Dermis blood vessel endothelial cell (primary cell): ENCODE data around the gene OR8A1. TPM values are rescaled to one million over a fixed set of nuclear protein-coding genes. Genes with fewer than 3 reads are reported as not detected.
"Not testable (repeated sequence)": the region's sequence is repeated elsewhere in the genome, so short reads cannot be mapped to it uniquely, and the experiment has no call there.

Source experiments
- DNase-seq: peaks from one replicate; pipeline ENCODE4 v3.0.0; 2010
- total RNA-seq: library from RNA; depleted of rRNA; stranded (reverse); fragments of >200 nt; gene quantifications from 2 replicates; pipeline ENCODE4 v1.2.3, GENCODE V29; 2014

Gene OR8A1
- total RNA-seq, 1 donor from 2014 or later, result not detected

GRCh38 chr11:124597626-124598025, 27.8 kb downstream of the OR8A1 start:
- no peak for DNase-seq

GRCh38 chr11:124600621-124601320, 31.0 kb downstream of the OR8A1 start:
- no peak for DNase-seq

GRCh38 chr11:124602193-124602592, 32.4 kb downstream of the OR8A1 start:
- DNase-seq, result no peak

GRCh38 chr11:124602723-124603122, 32.9 kb downstream of the OR8A1 start:
- DNase-seq, result not testable (repeated sequence)

- no peak for DNase-seq
These were observed 35.9 kb downstream of the OR8A1 start for GRCh38 chr11:124605719-124606118.

- no peak for DNase-seq
These were observed 38.4 kb downstream of the OR8A1 start for GRCh38 chr11:124608147-124608546.

- DNase-seq, result no peak
These were observed 40.5 kb downstream of the OR8A1 start for GRCh38 chr11:124610295-124610694.

- DNase-seq, result no peak
These were observed 41.3 kb downstream of the OR8A1 start, which contains the start of gene PANX3 for GRCh38 chr11:124611064-124611463. PANX3 (plus strand) TSS chr11:124611428; CDS start chr11:124611557, 129 bp downstream.

GRCh38 chr11:124612045-124612444, 42.2 kb downstream of the OR8A1 start:
- DNase-seq, result no peak

- no peak for DNase-seq
These were observed 42.9 kb downstream of the OR8A1 start for GRCh38 chr11:124612567-124613246.

- DNase-seq, result no peak
These were observed 49.1 kb downstream of the OR8A1 start for GRCh38 chr11:124618863-124619262.

Other genes with a start within 250 kb of the OR8A1 start
- gene OR8D2, start 249.8 kb upstream of the OR8A1 start, total RNA-seq, result not detected in 2 replicates
- gene OR8B2, start 185.5 kb upstream of the OR8A1 start, total RNA-seq, result not detected in 2 replicates
- gene OR8B3, start 171.0 kb upstream of the OR8A1 start, total RNA-seq, result not detected in 2 replicates
- gene OR8B4, start 145.1 kb upstream of the OR8A1 start, total RNA-seq, result not detected in 2 replicates
- not detected in 2 replicates for gene OR8B8, start 124.3 kb upstream of the OR8A1 start, total RNA-seq
- gene OR8B12, start 26.3 kb upstream of the OR8A1 start, total RNA-seq, result not detected in 2 replicates
- not detected in 2 replicates for gene PANX3, start 41.4 kb downstream of the OR8A1 start, total RNA-seq
- gene TBRG1, start 52.9 kb downstream of the OR8A1 start, total RNA-seq, result 17.5 and 18.4 TPM in 2 replicates
- 20.8 and 22.0 TPM in 2 replicates for gene SIAE, start 103.7 kb downstream of the OR8A1 start, total RNA-seq
- gene SPA17, start 103.9 kb downstream of the OR8A1 start, total RNA-seq, result 5.8 and 6.9 TPM in 2 replicates
- gene NRGN, start 169.9 kb downstream of the OR8A1 start, total RNA-seq, result 0.51 and 1.3 TPM in 2 replicates
- gene VSIG2, start 182.3 kb downstream of the OR8A1 start, total RNA-seq, result 0.23 and 0.51 TPM in 2 replicates
- gene ESAM, start 192.3 kb downstream of the OR8A1 start, total RNA-seq, result 84.4 and 95.4 TPM in 2 replicates
- 7.8 and 11.9 TPM in 2 replicates for gene MSANTD2, start 230.4 kb downstream of the OR8A1 start, total RNA-seq